ENCODE data around the gene DUSP18.
"Not testable (repeated sequence)": the region's sequence is repeated elsewhere in the genome, so short reads cannot be mapped to it uniquely, and the experiment has no call there.

DUSP18 gene

DNA sequence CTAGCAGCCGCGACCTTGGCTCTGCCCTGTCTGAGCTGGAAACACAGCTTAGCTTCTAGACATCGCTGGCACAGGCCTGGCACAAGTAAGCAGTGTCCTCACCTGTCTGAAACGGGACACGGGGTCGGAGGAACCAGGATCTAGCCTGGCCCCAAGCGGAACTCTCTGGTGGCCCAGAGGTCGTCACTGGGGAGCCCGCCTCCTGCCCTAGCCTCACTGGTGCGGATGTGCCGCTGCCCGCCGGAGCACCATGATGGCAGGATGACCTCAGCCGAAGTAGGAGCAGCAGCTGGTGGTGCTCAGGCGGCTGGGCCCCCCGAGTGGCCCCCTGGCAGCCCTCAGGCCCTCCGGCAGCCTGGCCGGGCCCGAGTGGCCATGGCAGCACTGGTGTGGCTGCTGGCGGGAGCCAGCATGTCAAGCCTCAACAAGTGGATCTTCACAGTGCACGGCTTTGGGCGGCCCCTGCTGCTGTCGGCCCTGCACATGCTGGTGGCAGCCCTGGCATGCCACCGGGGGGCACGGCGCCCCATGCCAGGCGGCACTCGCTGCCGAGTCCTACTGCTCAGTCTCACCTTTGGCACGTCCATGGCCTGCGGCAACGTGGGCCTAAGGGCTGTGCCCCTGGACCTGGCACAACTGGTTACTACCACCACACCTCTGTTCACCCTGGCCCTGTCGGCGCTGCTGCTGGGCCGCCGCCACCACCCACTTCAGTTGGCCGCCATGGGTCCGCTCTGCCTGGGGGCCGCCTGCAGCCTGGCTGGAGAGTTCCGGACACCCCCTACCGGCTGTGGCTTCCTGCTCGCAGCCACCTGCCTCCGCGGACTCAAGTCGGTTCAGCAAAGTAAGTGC lies 31.2 kb downstream of the DUSP18 start:
- TF ChIP-seq CTCF (IDR thresholded peaks at IDR 0.05; ENCODE audit: insufficient read depth, low read length, poor library complexity, severe bottlenecking), result no peak
- no peak for TF ChIP-seq EZH2phosphoT487 (conservative IDR thresholded peaks at IDR 0.05; ENCODE audit: low read length)
- Histone ChIP-seq H3K4me3 (ENCODE audit: insufficient read depth, low read length, poor library complexity, severe bottlenecking) (peak overlapping the region; percentile 50), H4K20me1 (ENCODE audit: low read depth, low read length) (no peaks in the 10 kb centered on the region), H3K9me2 (replicated peaks; ENCODE audit: insufficient read depth, low read length) (no peaks in the 10 kb centered on the region), H2AFZ (ENCODE audit: low read depth, low read length, severe bottlenecking) (peak overlapping the region; percentile 82), H3F3A (ENCODE audit: insufficient read depth) (no peaks in the 10 kb centered on the region), H3K36me3 (ENCODE audit: low read length) (no peaks in the 10 kb centered on the region), H3K27me3 (ENCODE audit: low read length) (no peaks in the 10 kb centered on the region), H3K27ac (ENCODE audit: low read depth, low read length) (no peak overlapping the region), H3K9ac (ENCODE audit: low read length) (peak overlapping the region; percentile 61), H3K4me2 (ENCODE audit: low read depth, low read length, poor library complexity, severe bottlenecking) (peak overlapping the region; percentile 74), H3K79me2 (ENCODE audit: insufficient read depth, low read length) (no peaks in the 10 kb centered on the region), H3K9me3 (ENCODE audit: insufficient read depth, low read length) (no peaks in the 10 kb centered on the region)

- Histone ChIP-seq H2AFZ (ENCODE audit: low read depth, low read length, severe bottlenecking) (peak within 1 kb of the TSS; percentile 100), H3K27me3 (ENCODE audit: low read length) (no peaks in the 10 kb centered on the region), H3K4me2 (ENCODE audit: low read depth, low read length, poor library complexity, severe bottlenecking) (peak within 1 kb of the TSS; percentile 74), H4K20me1 (ENCODE audit: low read depth, low read length) (no peaks in the 10 kb centered on the region), H3F3A (ENCODE audit: insufficient read depth) (no peaks in the 10 kb centered on the region), H3K9me3 (ENCODE audit: insufficient read depth, low read length) (no peaks in the 10 kb centered on the region), H3K9ac (ENCODE audit: low read length) (peak within 1 kb of the TSS; percentile 61), H3K79me2 (ENCODE audit: insufficient read depth, low read length) (no peaks in the 10 kb centered on the region), H3K4me3 (ENCODE audit: insufficient read depth, low read length, poor library complexity, severe bottlenecking) (peak within 1 kb of the TSS; percentile 50), H3K36me3 (ENCODE audit: low read length) (no peaks in the 10 kb centered on the region), H3K9me2 (replicated peaks; ENCODE audit: insufficient read depth, low read length) (no peaks in the 10 kb centered on the region), H3K27ac (ENCODE audit: low read depth, low read length) (peak within 1 kb of the TSS; percentile 36)
- TF ChIP-seq CTCF (IDR thresholded peaks at IDR 0.05; ENCODE audit: insufficient read depth, low read length, poor library complexity, severe bottlenecking) (no peak), EZH2phosphoT487 (conservative IDR thresholded peaks at IDR 0.05; ENCODE audit: low read length) (no peak)
Measured at GRCh38 chr22:30635273-30636225, 32.1 kb downstream of the DUSP18 start, which contains the start of gene SLC35E4. SLC35E4 (plus strand) TSS chr22:30635781; CDS start chr22:30636451, 670 bp downstream.

GRCh38 chr22:30634471-30635233 lies 33.0 kb downstream of the DUSP18 start:
- Histone ChIP-seq H3K4me2 (ENCODE audit: low read depth, low read length, poor library complexity, severe bottlenecking) (peak overlapping the region; percentile 74), H4K20me1 (ENCODE audit: low read depth, low read length) (no peaks in the 10 kb centered on the region), H3K36me3 (ENCODE audit: low read length) (no peaks in the 10 kb centered on the region), H3K27ac (ENCODE audit: low read depth, low read length) (peak overlapping the region; percentile 36), H3F3A (ENCODE audit: insufficient read depth) (no peaks in the 10 kb centered on the region), H3K4me3 (ENCODE audit: insufficient read depth, low read length, poor library complexity, severe bottlenecking) (peak overlapping the region; percentile 43), H3K9ac (ENCODE audit: low read length) (peak overlapping the region; percentile 61), H3K27me3 (ENCODE audit: low read length) (no peaks in the 10 kb centered on the region), H3K79me2 (ENCODE audit: insufficient read depth, low read length) (no peaks in the 10 kb centered on the region), H3K9me3 (ENCODE audit: insufficient read depth, low read length) (no peaks in the 10 kb centered on the region), H2AFZ (ENCODE audit: low read depth, low read length, severe bottlenecking) (peak overlapping the region; percentile 100), H3K9me2 (replicated peaks; ENCODE audit: insufficient read depth, low read length) (no peaks in the 10 kb centered on the region)
- TF ChIP-seq CTCF (IDR thresholded peaks at IDR 0.05; ENCODE audit: insufficient read depth, low read length, poor library complexity, severe bottlenecking) (peak; percentile 89), EZH2phosphoT487 (conservative IDR thresholded peaks at IDR 0.05; ENCODE audit: low read length) (no peak)

- not testable (repeated sequence) for H3K27me3 ChIP-seq (ENCODE audit: low read length); H4K20me1 ChIP-seq (ENCODE audit: low read depth, low read length); H3K27ac ChIP-seq (ENCODE audit: low read depth, low read length); H3K4me3 ChIP-seq (ENCODE audit: insufficient read depth, low read length, poor library complexity, severe bottlenecking); H2AFZ ChIP-seq (ENCODE audit: low read depth, low read length, severe bottlenecking); H3K4me2 ChIP-seq (ENCODE audit: low read depth, low read length, poor library complexity, severe bottlenecking); H3K36me3 ChIP-seq (ENCODE audit: low read length); H3K9ac ChIP-seq (ENCODE audit: low read length); H3K79me2 ChIP-seq (ENCODE audit: insufficient read depth, low read length); H3K9me2 ChIP-seq (replicated peaks; ENCODE audit: insufficient read depth, low read length); H3F3A ChIP-seq (ENCODE audit: insufficient read depth); H3K9me3 ChIP-seq (ENCODE audit: insufficient read depth, low read length)
Measured at GRCh38 chr22:30631469-30631868, 36.2 kb downstream of the DUSP18 start.
